SU-DHL-6 (cell line): Measurements from ENCODE around the gene POFUT2.

Source experiments
- H2AFZ ChIP-seq: fragments of 200-600 bp; sonication (generic); 2 replicates; pipeline ENCODE4 v1.6.1; 2014; ENCODE audit warnings: low read depth, mild to moderate bottlenecking, moderate library complexity, mixed read lengths, antibody characterized with exemption, low read length; ENCODE audit not compliant: severe bottlenecking
- H3F3A ChIP-seq: fragments of 200-600 bp; shearing (Covaris generic); 2 replicates; pipeline ENCODE4 v1.6.0; 2016; ENCODE audit warnings: antibody characterized with exemption, mild to moderate bottlenecking; ENCODE audit not compliant: insufficient read depth
- H3K27ac ChIP-seq: fragments of 200-600 bp; sonication (generic); 2 replicates; pipeline ENCODE4 v1.5.1; 2016; ENCODE audit warnings: low read depth, mild to moderate bottlenecking, low read length, moderate library complexity, mixed read lengths
- H3K27me3 ChIP-seq: fragments of 200-600 bp; sonication (generic), shearing (Covaris generic); 2 replicates; pipeline ENCODE4 v1.6.0; 2014; ENCODE audit warnings: mild to moderate bottlenecking, low read length
- H3K36me3 ChIP-seq: fragments of 200-600 bp; sonication (generic); 2 replicates; pipeline ENCODE4 v1.6.1; 2014; ENCODE audit warnings: mild to moderate bottlenecking, low read length, mixed read lengths
- H3K4me2 ChIP-seq: fragments of 300-600, 200-600 bp; shearing (Covaris generic), sonication (generic); 2 replicates; pipeline ENCODE4 v1.6.0; 2014; ENCODE audit warnings: low read length, low read depth, mild to moderate bottlenecking; ENCODE audit not compliant: poor library complexity, severe bottlenecking
- H3K4me3 ChIP-seq: fragments of 200-600 bp; sonication (generic); 2 replicates; pipeline ENCODE4 v1.5.1; 2014; ENCODE audit warnings: antibody characterized with exemption, low read length, mild to moderate bottlenecking, mixed read lengths; ENCODE audit not compliant: insufficient read depth, poor library complexity, severe bottlenecking
- H3K79me2 ChIP-seq: fragments of 200-600 bp; sonication (generic); 2 replicates; pipeline ENCODE4 v1.6.1; 2014; ENCODE audit warnings: mild to moderate bottlenecking, low read length, moderate library complexity; ENCODE audit not compliant: insufficient read depth
- H3K9ac ChIP-seq: fragments of 200-600 bp; sonication (generic); 2 replicates; pipeline ENCODE4 v1.7.0; 2014; ENCODE audit warnings: mild to moderate bottlenecking, low read length
- H3K9me2 ChIP-seq: fragments of 200-600 bp; sonication (generic); replicated peaks from 2 replicates; pipeline ENCODE4 v1.6.1; 2014; ENCODE audit warnings: low read length; ENCODE audit not compliant: insufficient read depth
- H3K9me3 ChIP-seq: fragments of 200-600 bp; sonication (generic); 2 replicates; pipeline ENCODE4 v1.6.1; 2014; ENCODE audit warnings: low read length, mixed read lengths; ENCODE audit not compliant: insufficient read depth
- H4K20me1 ChIP-seq: fragments of 200-600 bp; sonication (generic); 2 replicates; pipeline ENCODE4 v1.6.1; 2014; ENCODE audit warnings: low read depth, mild to moderate bottlenecking, antibody characterized with exemption, low read length, moderate library complexity, mixed read lengths
- EZH2phosphoT487 ChIP-seq: fragments of 200-600 bp; sonication (generic), shearing (Covaris generic); conservative IDR thresholded peaks from 2 replicates; pipeline ENCODE4 v1.6.1; 2018; ENCODE audit warnings: mild to moderate bottlenecking, antibody characterized with exemption, low read length, moderate library complexity, mixed read lengths
- TF ChIP-seq, protein P1 (sequence below): fragments of 200-600 bp; sonication (generic); IDR thresholded peaks from one replicate; pipeline ENCODE4 v1.5.1; 2017; ENCODE audit warnings: antibody characterized with exemption, mild to moderate bottlenecking, low read length, moderate library complexity; ENCODE audit not compliant: insufficient read depth, poor library complexity, severe bottlenecking

POFUT2 gene

DNA sequence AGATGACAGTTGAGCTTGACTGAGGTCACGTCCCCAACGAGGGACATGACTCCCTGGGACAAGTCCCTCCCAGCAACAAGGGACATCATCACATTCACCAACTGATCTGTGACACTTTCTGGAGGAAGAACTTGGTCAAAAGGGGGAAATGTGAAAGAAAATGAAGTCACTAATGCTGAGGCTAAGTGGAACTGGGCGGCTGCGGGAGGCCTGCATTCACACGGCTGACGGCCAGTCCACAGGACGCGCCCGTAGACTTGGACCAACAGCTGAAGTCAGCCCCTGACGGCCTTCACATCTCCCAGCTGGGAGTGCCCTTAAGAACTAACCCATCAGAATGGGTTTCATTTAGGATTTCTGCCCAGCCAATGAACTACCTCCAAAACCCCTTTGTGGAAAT lies 26.6 kb downstream of the POFUT2 start:
- Histone ChIP-seq H3K36me3 (no peaks in the 10 kb centered on the region), H4K20me1 (no peaks in the 10 kb centered on the region), H3K4me2 (no peak overlapping the region), H3K27me3 (no peaks in the 10 kb centered on the region), H3K9me2 (no peaks in the 10 kb centered on the region), H3K79me2 (no peaks in the 10 kb centered on the region), H3K4me3 (no peak overlapping the region), H3K9me3 (no peaks in the 10 kb centered on the region), H2AFZ (no peak overlapping the region), H3K9ac (no peak overlapping the region), H3K27ac (no peak overlapping the region), H3F3A (no peaks in the 10 kb centered on the region)
- TF ChIP-seq EZH2phosphoT487 = no peak
- TF ChIP-seq, protein P1, sequence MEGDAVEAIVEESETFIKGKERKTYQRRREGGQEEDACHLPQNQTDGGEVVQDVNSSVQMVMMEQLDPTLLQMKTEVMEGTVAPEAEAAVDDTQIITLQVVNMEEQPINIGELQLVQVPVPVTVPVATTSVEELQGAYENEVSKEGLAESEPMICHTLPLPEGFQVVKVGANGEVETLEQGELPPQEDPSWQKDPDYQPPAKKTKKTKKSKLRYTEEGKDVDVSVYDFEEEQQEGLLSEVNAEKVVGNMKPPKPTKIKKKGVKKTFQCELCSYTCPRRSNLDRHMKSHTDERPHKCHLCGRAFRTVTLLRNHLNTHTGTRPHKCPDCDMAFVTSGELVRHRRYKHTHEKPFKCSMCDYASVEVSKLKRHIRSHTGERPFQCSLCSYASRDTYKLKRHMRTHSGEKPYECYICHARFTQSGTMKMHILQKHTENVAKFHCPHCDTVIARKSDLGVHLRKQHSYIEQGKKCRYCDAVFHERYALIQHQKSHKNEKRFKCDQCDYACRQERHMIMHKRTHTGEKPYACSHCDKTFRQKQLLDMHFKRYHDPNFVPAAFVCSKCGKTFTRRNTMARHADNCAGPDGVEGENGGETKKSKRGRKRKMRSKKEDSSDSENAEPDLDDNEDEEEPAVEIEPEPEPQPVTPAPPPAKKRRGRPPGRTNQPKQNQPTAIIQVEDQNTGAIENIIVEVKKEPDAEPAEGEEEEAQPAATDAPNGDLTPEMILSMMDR = no peak

DNA sequence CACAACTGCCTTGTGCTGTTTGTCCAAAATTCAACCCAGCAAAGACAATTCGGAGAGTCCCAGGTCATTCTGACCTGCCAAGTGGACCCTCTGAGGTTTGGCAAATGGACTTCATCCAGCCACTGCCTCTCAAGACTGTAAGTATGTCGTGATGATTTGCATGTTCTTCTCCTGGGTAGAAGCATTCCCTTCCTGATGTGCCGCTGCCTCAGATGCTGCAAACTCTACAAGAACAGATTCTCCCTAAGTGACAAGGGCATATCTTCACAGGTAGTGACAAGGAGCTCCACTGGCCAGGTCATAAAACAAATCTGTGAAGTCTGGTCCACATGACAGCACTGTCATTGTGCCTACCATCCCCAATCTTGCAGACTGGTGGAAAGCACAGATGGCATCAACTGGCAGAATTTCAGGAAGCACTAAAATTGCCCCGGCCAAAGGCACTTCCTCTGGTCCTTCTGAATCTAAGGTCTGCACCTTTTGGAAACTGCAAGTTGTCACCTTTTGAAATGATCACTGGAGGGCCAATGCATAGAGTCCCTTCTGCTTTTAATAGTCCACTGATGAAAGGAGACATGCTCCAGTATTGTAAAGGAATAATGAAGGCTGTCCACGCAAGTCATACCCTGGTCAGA lies 27.4 kb downstream of the POFUT2 start:
- no peaks in the 10 kb centered on the region for H3K9me2 ChIP-seq
- H3K9ac ChIP-seq = no peak overlapping the region
- no peak overlapping the region for H3K27ac ChIP-seq
- no peaks in the 10 kb centered on the region for H3K27me3 ChIP-seq
- H4K20me1 ChIP-seq = no peaks in the 10 kb centered on the region
- H3K36me3 ChIP-seq = no peaks in the 10 kb centered on the region
- H3K4me3 ChIP-seq = no peak overlapping the region
- H3K79me2 ChIP-seq = no peaks in the 10 kb centered on the region
- H3K9me3 ChIP-seq = no peaks in the 10 kb centered on the region
- H2AFZ ChIP-seq = no peak overlapping the region
- TF ChIP-seq, protein P1 = no peak
- TF ChIP-seq EZH2phosphoT487 = no peak
- no peak overlapping the region for H3K4me2 ChIP-seq
- H3F3A ChIP-seq = no peaks in the 10 kb centered on the region

DNA sequence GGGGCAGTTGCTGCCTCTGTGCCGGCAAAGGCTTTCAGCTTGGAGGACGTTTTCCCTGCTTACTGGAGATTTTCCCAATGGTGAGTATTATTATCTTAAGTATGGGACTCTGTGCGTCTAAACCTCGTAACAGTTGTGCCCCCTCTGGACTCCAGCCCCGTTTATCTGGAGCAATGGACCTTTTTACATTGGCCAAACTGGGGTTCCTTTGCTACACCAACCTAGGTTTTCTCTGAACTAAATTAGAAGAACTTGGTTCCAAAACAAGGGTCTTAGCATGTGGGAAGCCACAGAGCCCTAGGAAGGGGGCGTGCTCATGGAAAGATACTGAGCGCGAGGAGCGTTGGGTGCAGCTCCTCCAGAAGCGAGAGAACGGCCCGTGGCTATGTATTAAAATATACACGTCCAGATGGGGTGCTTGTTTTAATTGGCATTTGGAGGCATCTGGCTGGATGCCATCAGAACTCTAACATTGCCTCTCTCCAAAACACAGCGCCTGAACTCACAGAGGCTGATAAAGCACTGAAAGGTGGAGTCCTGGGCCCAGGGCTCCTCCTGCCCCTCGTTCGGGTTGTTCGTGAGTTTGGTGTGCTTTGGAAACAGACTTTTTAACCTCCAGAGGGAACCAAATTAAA lies 28.4 kb downstream of the POFUT2 start:
- H3F3A ChIP-seq = no peaks in the 10 kb centered on the region
- no peak overlapping the region for H3K4me2 ChIP-seq

More for the DNA sequence above, 28.4 kb downstream of the POFUT2 start:
- Histone ChIP-seq H3K9ac (no peak overlapping the region), H2AFZ (no peak overlapping the region), H3K27ac (no peak overlapping the region), H3K9me3 (no peaks in the 10 kb centered on the region), H3K27me3 (no peaks in the 10 kb centered on the region), H3K4me3 (no peak overlapping the region), H4K20me1 (no peaks in the 10 kb centered on the region), H3K36me3 (no peaks in the 10 kb centered on the region), H3K9me2 (no peaks in the 10 kb centered on the region), H3K79me2 (no peaks in the 10 kb centered on the region)
- TF ChIP-seq EZH2phosphoT487 = no peak
- TF ChIP-seq, protein P1 = no peak
